Right atrium auricular region (tissue), 2 donors: Measurements from ENCODE around the gene RNF130. TPM values are rescaled to one million over a fixed set of nuclear protein-coding genes. Genes with fewer than 3 reads are reported as not detected.

Experiments used
- DNase-seq: peaks from one replicate; pipeline ENCODE4 v3.0.0-alpha.2; 2019; ENCODE audit warnings: low spot score
- H3K27ac ChIP-seq, 2 donors: fragments of 200-600 bp; sonication (generic); 1 replicate in 1 of 2; 2 replicates in 1 of 2; pipeline ENCODE4 v1.5.1; 2016 to 2019
- H3K27me3 ChIP-seq, 2 donors: fragments of 200-600 bp; sonication (generic); one replicate each; pipeline versions ENCODE4 v1.5.1 to v1.6.0; 2017 to 2019
- H3K36me3 ChIP-seq: fragments of 200-600 bp; sonication (generic); one replicate; pipeline ENCODE4 v1.5.1; 2016
- H3K4me1 ChIP-seq, 2 donors: fragments of 200-600 bp; sonication (generic); one replicate each; pipeline versions ENCODE4 v1.5.1 to v1.6.0; 2017 to 2019
- H3K4me3 ChIP-seq, 2 donors: fragments of 200-600 bp; sonication (generic); 1 replicate in 1 of 2; 2 replicates in 1 of 2; pipeline ENCODE4 v1.5.1; 2017 to 2019; ENCODE audit warnings: mild to moderate bottlenecking in 1 of 2, moderate library complexity in 1 of 2
- H3K9me3 ChIP-seq, 2 donors: fragments of 200-600 bp; sonication (generic); one replicate each; pipeline ENCODE4 v1.5.1; 2019
- CTCF ChIP-seq, 2 donors: fragments of 200-600 bp; sonication (generic); IDR thresholded peaks; one replicate each; pipeline ENCODE4 v1.5.1; 2019; ENCODE audit warnings: antibody characterized with exemption in 2 of 2
- total RNA-seq, 2 donors: library from RNA; depleted of rRNA; stranded (reverse); fragments of >200 nt; gene quantifications; one replicate each; pipeline ENCODE4 v1.1.0, GENCODE V29; 2016

The RNF130 gene
- total RNA-seq, 2 donors from 2014 or later = 42.9 to 51.3 TPM

- no peak for TF ChIP-seq CTCF (IDR thresholded peaks at IDR 0.05)
- no peak overlapping the region for H3K27ac ChIP-seq
- H3K27me3 ChIP-seq = no peaks in the 10 kb centered on the region
- H3K4me3 ChIP-seq = no peak overlapping the region
- DNase-seq = no peak
- H3K36me3 ChIP-seq = no peaks in the 10 kb centered on the region
- H3K9me3 ChIP-seq = no peaks in the 10 kb centered on the region
- no peaks in the 10 kb centered on the region for H3K4me1 ChIP-seq
Measured at GRCh38 chr5:180117000-180117725, 45.6 kb upstream of the RNF130 start.

- Histone ChIP-seq H3K9me3 (no peaks in the 10 kb centered on the region), H3K27ac (no peak overlapping the region), H3K4me3 (no peak overlapping the region), H3K27me3 (no peaks in the 10 kb centered on the region), H3K4me1 (no peaks in the 10 kb centered on the region), H3K36me3 (no peaks in the 10 kb centered on the region)
- DNase-seq = no peak
- TF ChIP-seq CTCF (IDR thresholded peaks at IDR 0.05) = no peak
Measured at GRCh38 chr5:180116077-180116999, 44.8 kb upstream of the RNF130 start.

GRCh38 chr5:180115326-180116076 is 43.9 kb upstream of the RNF130 start:
- no peaks in the 10 kb centered on the region for H3K4me1 ChIP-seq
- no peak for DNase-seq
- no peaks in the 10 kb centered on the region for H3K27me3 ChIP-seq
- H3K36me3 ChIP-seq = no peaks in the 10 kb centered on the region
- no peak for TF ChIP-seq CTCF (IDR thresholded peaks at IDR 0.05)
- H3K4me3 ChIP-seq = no peak overlapping the region
- no peak overlapping the region for H3K27ac ChIP-seq
- H3K9me3 ChIP-seq = no peaks in the 10 kb centered on the region

- Histone ChIP-seq H3K9me3 (no peaks in the 10 kb centered on the region), H3K4me1 (no peaks in the 10 kb centered on the region), H3K27me3 (no peaks in the 10 kb centered on the region), H3K4me3 (no peak overlapping the region), H3K36me3 (no peaks in the 10 kb centered on the region), H3K27ac (no peak overlapping the region)
- no peak for DNase-seq
- TF ChIP-seq CTCF (IDR thresholded peaks at IDR 0.05) = no peak
Measured at GRCh38 chr5:180114304-180115003, 42.9 kb upstream of the RNF130 start.

- TF ChIP-seq CTCF (IDR thresholded peaks at IDR 0.05) = no peak
- Histone ChIP-seq H3K36me3 (no peaks in the 10 kb centered on the region), H3K4me1 (no peaks in the 10 kb centered on the region), H3K9me3 (no peaks in the 10 kb centered on the region), H3K4me3 (no peak overlapping the region), H3K27me3 (no peaks in the 10 kb centered on the region), H3K27ac (no peak overlapping the region)
- no peak for DNase-seq
Measured at GRCh38 chr5:180113660-180114303, 42.2 kb upstream of the RNF130 start.
